ENCODE data around the gene CCDC122.
"Not testable (repeated sequence)": the region's sequence is repeated elsewhere in the genome, so short reads cannot be mapped to it uniquely, and the experiment has no call there.

CCDC122 gene

DNA sequence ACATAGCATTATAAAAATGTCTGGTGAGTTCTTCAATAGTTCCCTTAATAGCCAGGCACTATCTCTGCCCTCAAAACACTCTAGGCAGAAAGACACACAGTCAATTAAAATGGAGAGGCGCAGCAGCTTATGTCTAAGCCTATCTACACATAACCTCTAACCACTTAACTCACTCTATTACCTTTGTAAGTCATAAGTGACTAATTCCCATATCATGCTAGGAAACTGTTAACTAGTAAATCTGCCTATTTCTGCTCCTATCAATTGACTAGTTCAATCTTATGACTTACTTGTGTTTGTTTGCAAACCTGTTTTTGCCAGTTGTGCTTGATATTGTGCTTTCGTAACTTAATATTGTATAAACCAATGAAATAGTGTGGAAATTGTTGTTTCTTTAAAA lies 3.2 kb downstream of the CCDC122 start:
- DNase-seq = no peak

DNA sequence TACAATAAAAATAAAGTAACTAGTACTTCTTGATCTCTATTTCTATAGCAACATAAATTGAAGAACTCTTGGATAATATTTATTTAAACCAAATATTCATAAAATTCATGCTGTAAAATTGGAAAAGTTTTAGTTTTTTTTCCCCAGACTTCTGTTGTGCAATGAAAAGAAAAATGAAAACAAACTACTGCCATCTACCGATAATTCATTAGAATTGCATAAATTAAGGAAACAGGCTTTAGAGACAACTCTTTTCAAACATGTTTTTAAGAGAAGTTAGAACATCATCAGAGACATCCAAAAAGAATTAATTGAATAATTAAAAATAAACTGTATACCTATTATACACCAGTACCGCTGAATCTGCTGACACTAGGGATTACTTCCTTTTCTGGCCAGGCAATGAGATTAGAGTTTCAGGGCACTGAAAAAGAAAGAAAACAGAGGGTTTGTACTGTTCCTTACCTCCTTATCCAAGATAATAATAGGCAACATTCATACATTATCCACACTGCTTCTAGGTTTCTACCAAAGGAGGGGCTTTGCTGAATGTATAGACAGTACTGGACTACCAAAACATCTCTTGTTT lies 4.9 kb downstream of the CCDC122 start:
- no peak for DNase-seq

GRCh38 chr13:43872181-43872580 lies 7.4 kb downstream of the CCDC122 start:
- DNase-seq = no peak

DNA sequence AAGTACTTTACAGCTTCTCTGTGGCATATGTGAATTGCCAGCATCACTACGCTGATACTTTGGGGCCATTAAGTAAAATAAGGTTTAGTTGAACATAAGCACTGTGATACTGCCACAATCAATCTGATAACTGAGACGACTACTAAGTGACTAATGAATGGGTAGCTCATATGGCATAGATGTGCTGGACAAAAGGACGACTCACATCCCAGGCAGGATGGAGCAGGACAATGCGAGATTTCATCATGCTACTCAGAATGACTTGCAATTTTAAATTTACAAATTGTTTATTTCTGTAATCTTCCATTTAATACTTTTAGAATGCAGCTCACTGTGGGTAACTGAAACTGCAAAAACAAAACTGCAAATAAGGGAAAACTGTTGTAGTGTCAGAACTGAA lies 13.6 kb downstream of the CCDC122 start:
- no peak for DNase-seq

GRCh38 chr13:43864921-43865320 lies 14.6 kb downstream of the CCDC122 start:
- no peak for DNase-seq

- DNase-seq = no peak
These were observed 17.7 kb downstream of the CCDC122 start for GRCh38 chr13:43861863-43862262.

- DNase-seq = no peak
These were observed 26.6 kb downstream of the CCDC122 start for GRCh38 chr13:43852923-43853404.

GRCh38 chr13:43850873-43851272 lies 28.7 kb downstream of the CCDC122 start:
- DNase-seq = no peak

GRCh38 chr13:43848001-43848649 lies 31.4 kb downstream of the CCDC122 start:
- DNase-seq = no peak

DNA sequence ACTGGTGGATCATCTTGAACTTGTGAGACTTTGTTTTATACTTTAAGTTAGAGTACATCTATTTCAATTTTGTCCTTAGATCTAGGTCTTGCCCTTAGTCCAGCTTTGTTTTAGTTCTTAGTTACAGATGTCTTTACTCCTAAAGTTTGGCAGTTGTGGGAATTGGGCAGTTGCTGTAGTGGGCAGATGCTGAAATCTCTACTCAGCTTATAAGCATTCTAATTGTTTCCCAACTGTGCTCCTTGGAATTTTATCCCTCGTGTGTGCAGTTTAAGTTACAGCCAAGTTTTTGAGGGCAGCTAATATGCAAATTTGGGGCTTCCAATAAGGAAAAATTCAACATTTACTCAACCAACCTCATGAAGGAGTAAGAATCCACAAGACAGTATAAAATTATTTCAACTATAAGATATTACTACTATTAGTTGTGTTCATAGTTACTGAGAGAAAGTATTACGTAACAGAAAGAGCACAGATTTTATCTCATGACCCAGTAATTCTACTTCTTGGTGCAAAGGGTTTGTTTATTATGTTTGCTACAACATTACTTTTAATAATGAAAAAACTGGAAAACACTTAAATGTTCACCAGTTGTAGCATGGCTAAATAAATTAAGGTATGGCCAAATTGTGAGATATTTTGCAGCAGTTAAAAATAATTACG lies 32.9 kb downstream of the CCDC122 start:
- DNase-seq = no peak

- DNase-seq = no peak
These were observed 40.6 kb downstream of the CCDC122 start for GRCh38 chr13:43838909-43839308.

GRCh38 chr13:43835701-43836100 lies 43.8 kb downstream of the CCDC122 start:
- DNase-seq = no peak

DNA sequence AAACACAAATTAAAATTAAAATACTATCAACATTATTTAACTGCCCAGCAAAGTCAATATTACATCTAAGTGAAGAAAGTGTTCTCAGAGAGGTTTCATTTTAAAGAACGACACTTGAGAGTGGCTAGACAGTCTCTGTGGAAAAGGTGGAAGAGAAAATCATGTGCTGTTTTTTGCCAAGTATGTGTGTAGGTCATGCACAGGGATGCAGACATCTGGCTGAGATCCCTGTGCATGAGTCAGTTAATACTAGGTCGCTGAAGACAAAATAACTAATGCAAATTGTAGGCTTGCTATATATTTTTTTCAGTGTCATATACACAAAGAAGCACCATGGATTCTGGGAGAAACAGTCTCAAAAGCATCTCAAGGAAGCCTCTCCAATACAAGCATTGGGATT lies 48.5 kb downstream of the CCDC122 start:
- DNase-seq = no peak

GRCh38 chr13:43830497-43830881 lies 49.1 kb downstream of the CCDC122 start:
- DNase-seq = no peak

DNA sequence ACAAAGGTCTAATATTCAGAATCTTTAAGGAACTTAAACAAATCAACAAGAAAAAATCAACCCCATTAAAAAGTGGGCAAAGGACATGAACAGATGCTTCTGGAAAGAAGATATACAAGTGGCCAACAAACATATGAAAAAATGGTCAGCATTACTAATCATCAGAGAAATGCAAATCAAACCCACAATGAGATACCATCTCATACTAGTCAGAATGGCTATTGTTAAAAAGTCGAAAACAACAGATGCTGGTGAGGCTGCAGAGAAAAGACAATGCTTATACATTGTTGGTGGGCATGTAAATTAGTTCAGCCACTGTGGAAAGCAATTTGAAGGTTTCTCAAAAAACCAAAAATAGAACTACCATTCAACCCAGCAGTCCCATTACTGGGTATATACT lies 54.9 kb downstream of the CCDC122 start:
- DNase-seq = not testable (repeated sequence)

GRCh38 chr13:43822969-43823368 lies 56.6 kb downstream of the CCDC122 start:
- DNase-seq = no peak

DNA sequence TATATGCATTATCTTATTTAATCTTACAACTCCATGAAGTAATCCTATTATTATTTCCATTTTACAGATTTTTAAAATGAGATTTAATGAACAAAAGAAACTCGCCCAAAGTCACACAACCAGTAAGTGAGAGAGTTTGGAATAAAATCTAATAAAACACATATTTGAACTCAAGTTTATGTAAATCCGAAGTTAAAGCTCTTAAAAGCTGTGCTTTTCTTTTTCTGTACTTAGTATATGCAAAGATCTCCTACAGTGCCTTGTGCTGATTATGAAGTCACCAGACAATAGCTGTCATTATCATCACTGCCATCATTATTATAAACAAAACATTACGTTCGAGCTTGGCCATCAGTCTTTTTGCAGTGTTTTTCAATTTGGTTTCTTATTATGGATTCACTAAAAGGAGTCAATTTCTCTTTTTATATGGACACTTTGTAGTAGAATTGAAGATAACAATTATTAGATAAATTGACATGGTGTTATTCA lies 63.1 kb downstream of the CCDC122 start:
- DNase-seq = no peak

- no peak for DNase-seq
These were observed 64.3 kb downstream of the CCDC122 start for GRCh38 chr13:43815204-43815603.

DNA sequence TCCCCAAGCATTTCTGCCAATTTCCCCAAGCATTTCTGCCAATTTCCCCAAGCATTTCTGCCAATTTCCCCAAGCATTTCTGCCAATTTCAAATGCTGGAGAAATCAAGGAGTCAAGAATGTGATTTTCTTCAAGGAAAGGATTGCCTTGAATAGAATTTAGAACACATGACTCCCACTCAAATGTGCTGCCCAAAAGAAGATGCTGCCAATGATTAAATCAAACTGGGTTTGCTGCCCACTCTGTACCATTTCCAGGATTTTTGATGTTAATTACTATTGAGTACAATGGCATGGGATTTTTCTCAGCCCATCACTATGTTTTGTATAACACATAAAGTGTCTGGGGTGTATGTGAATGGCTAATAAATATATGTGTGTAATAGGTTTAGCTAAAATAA lies 70.9 kb downstream of the CCDC122 start:
- no peak for DNase-seq

DNA sequence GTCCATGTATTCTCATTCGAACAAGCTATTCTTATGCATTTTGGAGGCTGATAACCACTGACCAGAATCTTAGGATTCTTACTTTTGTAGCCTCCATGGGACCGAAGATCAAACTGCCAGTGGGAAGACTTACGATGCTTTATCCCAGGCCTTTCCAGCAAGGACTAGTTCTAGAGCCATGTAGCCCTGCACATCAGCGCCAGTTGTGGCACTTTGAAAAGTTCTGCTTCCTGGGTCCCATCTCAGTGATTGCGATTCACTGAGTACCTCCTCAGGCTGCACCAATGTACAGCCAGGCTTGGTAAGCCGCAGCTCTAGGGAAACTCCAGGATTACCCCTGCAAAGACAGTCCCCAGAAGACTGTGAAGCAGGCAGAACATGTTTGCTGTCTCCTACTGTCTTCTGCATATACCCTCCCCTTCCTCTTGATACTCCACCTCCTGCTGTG lies 73.8 kb downstream of the CCDC122 start:
- no peak for DNase-seq

DNA sequence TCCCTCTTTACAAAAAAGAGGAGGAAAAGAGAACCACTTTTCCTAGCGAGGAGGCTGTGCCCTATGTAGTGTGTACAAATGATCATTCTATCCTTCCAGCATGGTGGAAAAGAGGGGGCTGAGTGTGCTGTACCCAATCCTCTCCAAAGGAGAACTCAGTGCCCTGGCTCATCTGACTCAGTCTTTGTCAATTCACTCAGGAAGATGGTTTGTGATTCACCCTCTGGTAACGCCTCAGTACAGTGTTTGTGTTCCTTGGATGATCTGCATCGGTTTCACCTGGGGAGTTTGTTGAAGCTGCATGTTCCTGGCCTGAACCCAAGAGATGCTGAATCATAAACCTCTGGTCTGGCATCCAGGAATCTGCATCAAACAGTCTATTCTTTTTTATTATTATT lies 74.5 kb downstream of the CCDC122 start:
- DNase-seq = no peak

- DNase-seq = no peak
These were observed 75.0 kb downstream of the CCDC122 start for GRCh38 chr13:43804461-43805070.

- no peak for DNase-seq
These were observed 77.0 kb downstream of the CCDC122 start for GRCh38 chr13:43802511-43802910.

- no peak for DNase-seq
These were observed 78.7 kb downstream of the CCDC122 start for GRCh38 chr13:43800828-43801227.

Measured in activated CD8-positive, alpha-beta memory T cell treated with anti-CD3 and anti-CD28 coated beads for 24 hours (primary cell).